B cell (primary cell): ENCODE data around the gene RPS4Y1.

Experiments
- CTCF ChIP-seq: fragments of 200-600 bp; IDR thresholded peaks from one replicate; pipeline ENCODE4 v1.8.0; 2022; ENCODE audit warnings: antibody characterized with exemption, mild to moderate bottlenecking
- EZH2 ChIP-seq: IDR thresholded peaks from 2 replicates; pipeline ENCODE4 v1.6.1; 2012; ENCODE audit warnings: borderline replicate concordance, low read depth, mild to moderate bottlenecking, moderate library complexity, low read length; ENCODE audit not compliant: insufficient read depth, poor library complexity, severe bottlenecking

- TF ChIP-seq CTCF = no peak
- TF ChIP-seq EZH2 = no peak
Observed at GRCh38 chrY:2887955-2888354, 46.6 kb downstream of the RPS4Y1 start.
